Left kidney (tissue), 2 donors: ENCODE results near the gene MAST4. TPM values are rescaled to one million over a fixed set of nuclear protein-coding genes. Genes with fewer than 3 reads are reported as not detected.

Experiments
- DNase-seq: peaks from one replicate; pipeline ENCODE4 v3.0.0-alpha.2; 2013
- polyA plus RNA-seq: library from polyadenylated mRNA; unstranded; fragments of 120-200 nt; gene quantifications from one replicate; pipeline ENCODE4 v1.2.1, GENCODE V29; 2013; ENCODE audit not compliant: insufficient read length

The MAST4 gene
- polyA plus RNA-seq, 1 donor, result 19.7 TPM

GRCh38 chr5:66992547-66992946 lies 396.4 kb downstream of the MAST4 start:
- DNase-seq, result no peak

GRCh38 chr5:66993448-66993847 lies 397.3 kb downstream of the MAST4 start:
- DNase-seq, result no peak

DNA sequence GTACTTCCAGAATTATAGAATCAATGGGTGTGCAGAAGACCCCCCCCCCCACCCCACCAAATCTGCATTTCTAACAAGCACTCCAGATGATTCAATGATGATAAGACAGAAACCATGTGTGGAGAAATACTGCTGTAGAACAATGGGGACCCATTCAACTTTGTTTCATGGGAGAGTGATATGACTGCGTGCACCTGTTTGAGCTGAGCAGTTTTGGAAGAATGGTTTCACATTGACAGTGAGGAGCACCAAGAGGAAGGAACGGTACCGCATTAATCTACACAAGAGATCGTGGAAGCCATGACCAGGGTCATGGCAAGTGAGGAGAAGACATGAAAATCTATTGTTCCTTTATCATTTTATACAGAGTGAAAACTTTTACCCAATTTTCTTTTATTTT lies 397.7 kb downstream of the MAST4 start:
- no peak for DNase-seq

GRCh38 chr5:66994790-66995189 lies 398.6 kb downstream of the MAST4 start:
- no peak for DNase-seq

DNA sequence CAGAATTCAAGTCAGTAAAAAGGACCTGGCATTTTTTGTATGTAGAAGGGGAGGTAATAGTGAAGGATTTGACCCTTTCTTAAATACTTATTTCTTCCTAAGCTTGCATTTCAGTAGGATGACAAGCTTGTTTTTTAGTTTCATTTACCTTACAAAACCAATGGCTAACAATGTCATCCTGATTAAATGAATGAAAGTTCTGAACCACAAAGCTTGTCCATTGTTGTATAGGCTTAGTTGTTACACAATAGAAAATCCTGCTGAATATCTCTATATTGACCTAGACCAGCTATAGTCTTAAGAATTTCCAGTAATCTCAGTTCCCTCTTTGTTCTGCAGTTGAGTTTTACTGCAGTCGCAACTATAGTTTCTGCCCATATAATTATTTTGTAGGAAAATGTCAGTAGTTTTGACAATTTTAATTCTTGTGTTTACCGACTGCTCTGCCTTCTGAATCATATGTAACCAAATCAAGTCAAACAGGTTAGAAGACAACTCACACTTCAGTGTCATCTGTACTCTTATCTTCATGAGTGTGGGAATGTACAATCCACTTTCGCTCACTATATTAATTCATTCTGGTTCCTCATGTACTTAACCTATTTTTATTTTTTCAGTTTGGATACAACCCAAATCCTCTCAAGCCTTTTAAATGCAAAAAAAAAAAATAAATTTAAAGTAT lies 404.7 kb downstream of the MAST4 start:
- no peak for DNase-seq

- DNase-seq, result no peak
These were observed 406.9 kb downstream of the MAST4 start for GRCh38 chr5:67002832-67003684.

- no peak for DNase-seq
These were observed 407.4 kb downstream of the MAST4 start for GRCh38 chr5:67003685-67003934.

- peak; percentile 81 for DNase-seq
These were observed 407.9 kb downstream of the MAST4 start for GRCh38 chr5:67003935-67004729.

DNA sequence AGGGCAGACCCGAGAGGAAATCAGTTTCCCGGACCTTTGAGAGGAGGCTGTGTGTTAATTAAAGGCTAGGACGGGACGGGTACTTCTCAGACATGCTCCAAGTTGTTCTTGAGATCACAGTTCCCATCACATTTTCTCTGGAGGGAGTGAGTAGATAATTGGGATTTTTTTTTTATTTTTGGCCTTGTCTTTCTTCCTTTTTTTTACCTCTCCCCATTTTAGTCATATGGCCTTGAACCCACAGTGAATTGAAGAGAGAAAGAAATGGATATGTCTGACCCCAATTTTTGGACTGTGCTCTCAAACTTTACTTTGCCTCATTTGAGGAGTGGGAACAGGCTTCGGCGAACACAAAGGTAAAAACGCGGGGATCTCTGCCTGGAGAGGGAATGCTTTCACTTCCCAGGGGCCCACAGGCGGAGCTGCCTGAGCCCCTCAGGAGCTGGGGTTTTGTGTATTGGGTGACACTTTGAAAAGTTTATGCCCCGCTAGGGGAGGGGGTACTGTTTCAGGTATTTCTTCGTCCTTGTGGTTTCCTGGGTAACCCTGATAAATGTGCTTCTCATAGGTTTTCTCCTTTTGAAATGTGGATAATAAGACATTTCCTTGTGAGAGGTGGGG lies 408.6 kb downstream of the MAST4 start:
- DNase-seq, result no peak

DNA sequence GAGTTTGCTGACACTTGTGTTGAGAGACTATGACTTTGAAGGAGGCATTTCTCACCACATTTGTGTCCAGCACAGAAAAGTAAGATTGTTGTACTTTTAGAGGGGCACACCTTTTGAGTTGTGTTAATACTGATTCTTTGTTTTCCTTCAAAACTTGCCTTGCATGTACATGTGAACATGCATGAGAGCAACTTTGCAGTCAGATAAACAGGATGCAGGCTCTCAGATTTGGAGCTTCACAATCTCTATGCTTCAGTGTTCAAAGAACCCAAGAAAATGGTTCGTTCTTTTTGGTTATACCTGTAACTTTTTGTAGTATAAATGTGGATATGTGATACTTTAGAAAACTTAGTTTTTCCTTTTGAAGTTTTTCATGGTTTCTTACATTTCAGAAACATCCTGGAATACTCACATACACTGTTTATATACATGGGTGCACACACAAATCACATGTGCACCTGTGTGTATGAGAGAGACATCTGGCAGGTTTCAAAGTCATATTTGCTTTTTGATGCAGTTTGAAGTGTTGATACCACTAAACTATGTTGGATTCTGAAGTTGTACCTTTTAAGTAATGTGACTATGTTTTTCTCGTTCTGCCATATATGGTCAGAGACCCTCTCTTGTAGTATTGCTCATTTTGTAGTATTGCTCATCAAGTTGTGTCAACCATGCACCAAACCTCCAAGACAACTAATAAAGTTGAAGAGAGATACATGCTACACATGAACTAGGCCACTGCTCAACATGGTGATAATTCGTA lies 409.7 kb downstream of the MAST4 start:
- no peak for DNase-seq

DNA sequence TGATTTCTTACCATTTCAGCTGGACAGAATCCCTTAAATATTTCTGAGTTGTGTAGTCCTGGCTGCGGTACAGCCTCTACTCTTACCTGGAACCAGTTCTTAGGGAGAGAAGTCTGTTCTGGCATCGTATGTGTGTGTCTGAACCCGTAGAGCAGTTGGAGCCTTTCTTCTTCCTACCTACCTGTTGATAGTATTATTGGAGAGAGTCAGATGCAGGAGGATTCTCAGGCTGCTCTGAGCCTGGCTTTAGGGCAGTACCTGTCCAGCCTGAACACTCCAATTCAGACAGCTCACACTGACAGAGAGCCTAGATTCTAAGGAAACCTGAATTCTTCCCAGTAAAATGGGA lies 410.3 kb downstream of the MAST4 start:
- no peak for DNase-seq

DNA sequence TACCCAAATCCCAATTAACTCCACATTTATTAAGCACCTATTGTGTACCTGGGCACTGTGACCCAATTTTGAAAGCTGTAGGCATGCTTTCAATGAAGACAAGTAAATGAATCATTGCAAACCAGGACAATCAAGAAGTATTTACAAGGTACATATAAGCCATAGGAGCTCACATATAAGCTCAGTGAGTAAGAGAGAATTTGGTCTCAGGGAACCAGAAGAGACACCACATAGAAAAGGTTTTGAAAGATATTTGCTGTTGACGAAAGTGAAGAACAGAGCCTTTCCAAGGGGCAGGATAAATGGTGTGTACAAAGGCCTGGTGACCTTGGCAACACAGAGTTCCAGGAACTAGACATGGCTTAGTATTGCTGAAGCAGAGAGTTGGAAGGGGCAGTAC lies 412.8 kb downstream of the MAST4 start:
- DNase-seq, result no peak

GRCh38 chr5:67010684-67011409 lies 414.7 kb downstream of the MAST4 start:
- DNase-seq, result peak; percentile 58

DNA sequence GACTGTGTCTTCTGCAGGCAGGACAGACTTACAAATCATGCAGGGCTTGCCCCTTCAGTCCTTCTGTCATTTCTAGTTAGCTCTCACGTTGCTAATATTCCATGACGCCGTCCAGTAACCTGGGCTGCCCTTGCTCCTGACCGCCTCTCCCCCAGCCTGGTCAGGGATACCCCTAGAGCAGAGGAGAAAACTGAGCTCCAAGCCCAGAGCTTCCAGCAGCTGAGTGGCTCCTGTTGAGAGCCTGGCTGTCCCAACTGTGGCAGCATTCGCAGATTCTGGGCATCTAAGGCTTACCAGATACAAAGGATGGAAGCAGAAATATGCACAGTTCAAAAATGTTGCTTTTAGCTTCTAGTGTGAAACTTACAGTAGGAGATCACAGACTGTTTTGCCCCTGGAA lies 415.2 kb downstream of the MAST4 start:
- DNase-seq, result no peak

DNA sequence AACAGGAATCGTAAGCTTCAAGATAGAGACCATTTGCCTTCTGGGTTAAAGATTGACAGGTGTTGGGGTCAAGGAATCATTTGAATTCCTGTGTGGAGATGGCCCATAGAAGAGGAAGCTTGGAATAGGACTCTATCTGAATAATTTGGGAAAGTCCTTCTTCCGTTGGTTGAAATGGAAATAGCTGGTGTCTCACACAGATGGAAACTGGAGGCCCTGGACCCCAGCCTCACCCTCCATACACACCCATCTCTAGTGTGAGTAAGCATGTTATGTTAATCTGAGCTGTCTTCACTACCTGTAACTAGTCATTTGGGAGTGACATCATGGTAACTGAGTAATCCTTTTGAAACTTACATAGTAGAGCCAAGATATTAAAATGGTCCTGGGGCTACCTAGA lies 416.0 kb downstream of the MAST4 start:
- DNase-seq, result no peak

GRCh38 chr5:67013719-67014118 lies 417.5 kb downstream of the MAST4 start:
- DNase-seq, result no peak

DNA sequence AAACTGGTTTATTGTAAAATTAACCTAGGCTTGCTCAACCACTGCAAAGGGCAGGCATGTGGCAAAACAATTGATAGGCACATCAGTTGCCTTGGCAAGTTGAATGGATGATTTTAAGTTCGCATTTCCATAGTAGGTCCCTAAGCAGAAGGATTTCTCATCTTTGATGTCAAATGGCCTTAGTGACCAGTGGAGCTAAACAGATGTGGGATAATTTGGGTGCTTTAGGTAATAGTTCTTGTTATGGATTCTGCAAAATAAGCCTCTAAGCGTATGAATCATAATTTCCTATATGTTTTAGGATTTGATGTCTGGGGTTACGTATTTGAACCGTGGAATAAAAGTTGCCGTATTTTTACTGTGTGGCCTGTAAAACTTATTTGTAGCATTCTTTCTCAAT lies 418.0 kb downstream of the MAST4 start:
- DNase-seq, result no peak

DNA sequence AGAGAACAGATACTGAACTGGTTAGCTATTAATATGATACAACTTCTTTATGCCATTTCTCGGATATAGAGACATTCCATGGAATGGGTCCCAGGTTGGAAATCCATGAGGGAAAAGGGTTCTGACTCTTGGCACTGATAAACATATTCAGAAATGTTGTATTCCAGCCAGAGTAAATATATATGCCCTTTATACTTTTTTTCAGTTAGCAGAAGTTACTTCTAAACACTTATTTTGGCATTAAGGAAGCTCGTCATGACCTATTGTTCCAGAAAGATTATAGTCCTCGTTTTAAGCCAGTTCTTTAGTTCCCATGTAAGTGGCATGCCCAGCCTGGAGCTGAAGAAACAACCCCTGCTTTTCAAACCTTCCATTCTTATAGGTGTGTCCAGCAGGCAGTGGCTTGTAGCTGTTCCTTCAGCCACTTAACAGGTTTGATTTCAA lies 418.8 kb downstream of the MAST4 start:
- DNase-seq, result no peak

- DNase-seq, result no peak
These were observed 419.5 kb downstream of the MAST4 start for GRCh38 chr5:67015541-67016191.

DNA sequence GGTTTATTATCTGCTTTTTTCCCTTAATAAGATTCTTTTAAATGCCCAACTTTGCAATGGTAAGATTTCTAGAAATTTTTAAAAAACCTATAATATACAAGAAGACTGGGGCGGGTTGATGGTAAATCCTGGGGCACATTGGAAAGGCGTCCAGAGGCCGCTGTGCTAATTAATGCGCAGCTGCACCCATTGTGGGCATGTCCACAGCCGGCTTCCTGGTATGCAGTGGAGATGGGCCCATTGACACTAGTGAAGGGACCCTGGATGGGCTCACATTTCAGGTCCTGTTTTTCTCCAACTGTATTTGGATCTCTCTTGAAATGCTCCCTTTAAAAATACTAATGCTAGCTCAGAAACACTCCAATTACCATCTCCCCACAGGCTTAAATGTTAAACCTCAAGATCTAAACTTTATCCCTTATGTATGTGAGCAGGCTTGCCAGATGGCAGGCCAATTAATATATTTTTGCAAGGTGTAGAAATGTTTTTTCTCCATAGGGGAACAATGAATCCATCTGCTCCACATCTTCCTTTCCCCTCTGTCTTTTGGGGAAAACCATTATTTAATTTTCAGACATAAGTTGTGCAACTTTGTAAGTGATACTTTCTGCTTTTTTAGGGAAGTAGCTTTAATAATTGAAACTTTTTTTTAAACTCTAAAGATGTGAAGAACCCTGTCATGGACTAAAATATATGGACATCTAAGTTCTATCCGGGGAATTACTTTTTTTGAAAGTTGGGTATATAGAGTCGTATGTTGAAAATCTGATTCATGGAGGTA lies 423.1 kb downstream of the MAST4 start:
- no peak for DNase-seq
